Measurements from ENCODE around the gene NPC1. TPM values are rescaled to one million over a fixed set of nuclear protein-coding genes. Genes with fewer than 3 reads are reported as not detected.

NPC1 gene
- total RNA-seq, 4 donors from 2014 or later, result 35.7 to 99.4 (median 46.2) TPM

DNA sequence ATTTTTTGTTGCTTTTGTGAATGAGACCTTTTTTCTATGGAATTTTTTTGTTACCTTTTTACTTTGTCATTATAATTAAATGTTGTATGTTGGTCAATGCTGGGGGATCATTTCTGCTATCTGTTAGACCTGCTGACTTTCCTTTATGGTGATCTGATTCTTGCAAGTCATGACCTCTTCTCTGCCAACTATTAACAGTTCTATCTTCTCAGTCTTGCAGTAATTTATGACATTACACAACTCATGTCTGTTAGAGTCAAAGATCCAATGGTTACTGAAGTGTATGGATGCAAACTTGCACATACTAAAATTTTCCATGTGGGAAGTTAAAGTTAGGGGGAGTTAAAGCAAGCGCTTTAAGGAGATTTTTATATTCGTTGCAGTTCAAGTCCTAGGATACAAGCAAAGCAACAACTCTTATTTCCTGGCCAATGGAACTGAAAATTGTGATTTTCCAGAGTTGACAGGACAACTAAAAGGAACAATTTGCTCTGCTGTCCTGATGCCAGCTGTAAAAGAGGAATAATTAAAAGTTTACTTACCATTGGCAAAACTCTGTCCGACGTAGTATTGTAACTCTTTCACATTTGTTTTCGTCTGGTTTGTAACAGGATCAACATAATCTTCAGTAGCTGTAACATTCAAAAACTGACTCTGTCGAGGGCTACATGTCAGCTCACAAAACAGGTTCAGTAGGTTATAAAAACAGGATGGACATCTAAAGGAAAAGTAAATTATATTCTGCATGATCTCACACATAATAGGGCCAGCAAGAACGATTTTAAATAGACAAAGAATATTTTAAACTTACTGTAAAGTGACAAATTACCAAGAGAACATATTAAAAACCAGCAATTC lies 17.8 kb downstream of the NPC1 start:
- in situ Hi-C loops (cut with MboI; ENCODE audit: low sequenced_read_pairs in 4 of 4), result no loop called here
- intact Hi-C loops (cut with DNase I; ENCODE audit: low total_unique reads), result no loop called here
- TF ChIP-seq POLR2A (IDR thresholded peaks at IDR 0.05) (no peak), CTCF (IDR thresholded peaks at IDR 0.05 in 4 of 5, conservative IDR thresholded peaks at IDR 0.05 in 1 of 5) (no peak)
- Histone ChIP-seq H3K27ac (no peak overlapping the region), H3K4me1 (peaks cover 9 to 16% of the 10 kb centered on the region in 2 donors), H3K4me3 (no peak overlapping the region), H3K27me3 (no peaks in the 10 kb centered on the region), H3K36me3 (peaks cover 0 to 59% of the 10 kb centered on the region in 2 donors), H3K9me3 (no peaks in the 10 kb centered on the region)
- DNase-seq (no peak), ATAC-seq (no peak)

DNA sequence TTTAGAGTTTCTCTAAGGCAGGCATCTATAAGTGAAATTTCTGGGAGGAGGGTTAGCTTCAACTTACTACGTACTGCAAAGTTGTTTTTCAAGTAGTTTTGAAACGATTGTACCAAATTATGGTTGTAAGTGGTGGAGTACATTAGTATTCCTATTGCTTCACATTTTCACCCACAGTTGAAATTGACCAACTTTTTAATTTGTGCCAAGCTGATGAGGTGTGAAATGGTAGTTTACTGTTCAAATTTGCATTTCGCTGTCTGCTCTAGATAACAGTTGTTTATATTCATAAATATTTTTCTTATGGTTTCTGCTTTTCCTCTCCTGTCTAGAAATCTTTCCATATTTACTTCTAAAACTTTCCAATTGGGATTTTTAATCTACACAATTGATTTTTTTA lies 18.6 kb downstream of the NPC1 start:
- H3K27ac ChIP-seq, result no peak overlapping the region
- DNase-seq, result no peak
- TF ChIP-seq POLR2A (IDR thresholded peaks at IDR 0.05) (no peak), CTCF (IDR thresholded peaks at IDR 0.05 in 4 of 5, conservative IDR thresholded peaks at IDR 0.05 in 1 of 5) (no peak)
- ATAC-seq, result no peak
- in situ Hi-C loops (cut with MboI; ENCODE audit: low sequenced_read_pairs in 4 of 4), result no loop called here
- no peaks in the 10 kb centered on the region for H3K27me3 ChIP-seq
- no peak overlapping the region for H3K4me3 ChIP-seq
- H3K9me3 ChIP-seq, result no peaks in the 10 kb centered on the region
- H3K4me1 ChIP-seq, result peaks cover under 1 to 8% of the 10 kb centered on the region in 2 donors
- peaks cover 0 to 63% of the 10 kb centered on the region in 2 donors for H3K36me3 ChIP-seq
- intact Hi-C loops (cut with DNase I; ENCODE audit: low total_unique reads), result no loop called here

- no peak for DNase-seq
- no peaks in the 10 kb centered on the region for H3K27me3 ChIP-seq
- H3K4me1 ChIP-seq, result no peaks in the 10 kb centered on the region
- no peaks in the 10 kb centered on the region for H3K9me3 ChIP-seq
- ATAC-seq, result no peak
- peaks cover 0 to 70% of the 10 kb centered on the region in 2 donors for H3K36me3 ChIP-seq
- no peak overlapping the region for H3K4me3 ChIP-seq
- in situ Hi-C loops (cut with MboI; ENCODE audit: low sequenced_read_pairs in 4 of 4) (no loop called here), intact Hi-C loops (cut with DNase I; ENCODE audit: low total_unique reads) (no loop called here)
- no peak overlapping the region for H3K27ac ChIP-seq
- TF ChIP-seq POLR2A (IDR thresholded peaks at IDR 0.05), result no peak
- TF ChIP-seq CTCF (IDR thresholded peaks at IDR 0.05 in 4 of 5, conservative IDR thresholded peaks at IDR 0.05 in 1 of 5), result no peak
Observed at GRCh38 chr18:23565916-23566547, 20.3 kb downstream of the NPC1 start.

DNA sequence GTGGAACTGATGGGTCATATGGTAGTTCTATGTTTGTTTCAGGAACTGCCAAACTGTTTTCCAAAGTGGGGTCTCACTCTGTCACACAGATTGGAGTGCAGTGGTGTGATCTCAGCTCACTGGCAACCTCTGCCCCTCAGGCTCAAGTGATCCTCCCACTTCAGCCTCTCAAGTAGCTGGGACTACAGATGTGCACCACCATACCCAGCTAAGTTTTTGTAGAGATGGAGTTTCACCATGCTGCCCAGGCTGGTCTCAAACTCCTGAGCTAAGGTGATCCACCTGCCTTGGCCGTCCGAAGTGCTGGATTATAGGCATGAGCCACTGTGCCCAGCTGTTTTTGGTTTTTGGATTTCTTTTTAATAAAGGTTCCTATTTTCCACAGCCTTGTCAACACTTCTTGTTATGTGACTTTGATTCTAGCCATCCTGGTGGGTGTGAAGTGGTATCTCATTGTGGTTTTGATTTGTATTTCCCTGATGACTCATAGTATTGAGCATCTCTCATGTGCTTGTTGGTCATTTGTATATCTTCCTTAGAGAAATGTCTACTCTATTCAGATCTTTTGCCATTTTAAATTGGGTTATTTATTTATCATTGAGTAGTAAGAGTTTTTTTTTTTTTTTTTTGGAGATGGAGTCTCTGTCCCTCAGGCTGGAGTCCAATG lies 22.8 kb downstream of the NPC1 start:
- in situ Hi-C loops (cut with MboI; ENCODE audit: low sequenced_read_pairs in 4 of 4) (no loop called here), intact Hi-C loops (cut with DNase I; ENCODE audit: low total_unique reads) (no loop called here)
- Histone ChIP-seq H3K9me3 (no peaks in the 10 kb centered on the region), H3K36me3 (peaks cover 2 to 74% of the 10 kb centered on the region in 2 donors), H3K27ac (no peak overlapping the region), H3K4me1 (no peaks in the 10 kb centered on the region), H3K4me3 (no peak overlapping the region), H3K27me3 (no peaks in the 10 kb centered on the region)
- no peak for ATAC-seq
- no peak for TF ChIP-seq CTCF (IDR thresholded peaks at IDR 0.05 in 4 of 5, conservative IDR thresholded peaks at IDR 0.05 in 1 of 5)
- no peak for TF ChIP-seq POLR2A (IDR thresholded peaks at IDR 0.05)
- no peak for DNase-seq
